Middle frontal gyrus (tissue), 1 donor: ENCODE measurements around the gene MRPL27.

Source experiments
- DNase-seq: peaks from one replicate; pipeline ENCODE4 v3.0.0-alpha.2; 2015; ENCODE audit warnings: low spot score; ENCODE audit errors: extremely low spot score

Gene MRPL27

DNA sequence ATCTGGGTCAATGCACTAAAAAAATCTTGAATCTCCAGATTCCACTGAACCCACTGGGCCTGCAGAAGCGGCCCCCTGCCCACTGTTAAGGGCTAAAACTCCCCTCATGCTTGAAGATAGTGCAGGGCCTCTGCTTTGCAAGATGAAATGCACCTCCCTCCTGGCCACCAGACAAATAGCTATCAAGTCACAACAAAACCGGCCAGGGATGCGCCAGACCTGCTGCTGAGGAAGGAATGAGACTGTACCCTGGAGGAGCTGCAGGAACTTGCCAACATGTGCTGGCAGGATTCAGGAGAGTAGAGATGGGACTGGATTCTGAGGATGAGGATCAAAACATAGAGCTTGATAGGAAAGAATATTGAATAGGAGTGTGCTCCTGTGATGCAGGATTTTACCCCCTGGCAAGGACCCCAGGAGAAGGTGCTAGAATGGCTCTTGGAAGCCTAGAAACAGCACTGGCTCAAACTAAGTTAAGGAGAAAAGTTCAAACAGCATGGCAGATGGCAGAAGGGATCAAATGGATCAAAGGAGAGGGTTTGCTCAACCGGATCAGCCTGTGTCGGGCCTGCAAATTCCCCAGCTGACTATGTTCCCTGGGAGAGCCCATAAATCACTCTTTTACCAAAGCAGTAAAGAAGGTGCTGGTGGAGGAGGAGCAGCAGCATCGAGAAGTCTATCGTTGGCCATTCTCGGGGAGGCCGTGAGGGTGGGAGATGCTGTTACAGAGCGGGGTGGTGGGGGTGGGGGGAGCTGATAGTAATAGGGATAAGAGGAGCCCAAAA, 54.3 kb downstream of the MRPL27 start:
- DNase-seq: no peak
